Measurements from ENCODE around the gene TAAR9. TPM values are rescaled to one million over a fixed set of nuclear protein-coding genes. Genes with fewer than 3 reads are reported as not detected.

The TAAR9 gene
- total RNA-seq, 1 experiment from 2014 or later: not detected

DNA sequence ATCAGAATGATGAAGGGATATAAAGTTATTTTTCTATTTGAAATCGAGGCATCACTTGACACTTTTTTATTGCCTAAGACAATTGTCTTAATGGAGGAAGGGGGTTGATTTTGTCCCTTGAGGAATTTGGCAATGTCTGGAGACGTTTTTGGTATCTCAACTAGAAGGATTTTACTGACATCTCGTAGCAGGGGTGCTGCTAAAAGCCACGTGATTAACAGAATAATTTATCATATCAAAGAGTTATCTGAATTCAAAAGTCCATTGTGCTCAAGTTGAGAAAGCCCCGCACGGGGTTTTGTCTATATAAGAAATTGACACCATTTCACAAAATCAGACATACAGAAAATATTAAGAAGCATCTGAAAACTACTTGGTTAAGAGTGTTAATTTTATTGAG is 30.5 kb downstream of the TAAR9 start:
- no peak for DNase-seq (ENCODE audit: low spot score)
- in situ Hi-C loops (cut with HindIII; ENCODE audit: low sequenced_read_pairs): no loop called here

DNA sequence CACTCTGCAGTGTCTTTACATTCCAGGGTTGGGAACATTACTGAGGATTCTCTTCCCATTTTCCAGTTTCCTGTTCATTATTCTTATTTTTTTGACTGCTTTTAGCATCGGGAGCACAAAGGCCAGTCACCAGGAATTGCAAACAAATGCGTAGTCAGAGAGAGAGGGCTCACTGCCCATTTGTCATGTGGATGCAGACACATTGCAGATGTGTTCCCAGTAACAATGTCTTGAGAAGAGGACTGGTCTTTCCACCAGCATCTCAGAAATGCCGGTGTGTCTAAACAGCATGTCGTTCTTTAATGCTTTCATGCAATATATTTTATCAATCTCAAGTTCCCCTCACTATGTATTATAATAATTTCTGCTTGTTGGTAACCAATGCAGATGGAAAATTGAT is 31.1 kb downstream of the TAAR9 start:
- DNase-seq (ENCODE audit: low spot score): no peak
- in situ Hi-C loops (cut with HindIII; ENCODE audit: low sequenced_read_pairs): no loop called here

DNA sequence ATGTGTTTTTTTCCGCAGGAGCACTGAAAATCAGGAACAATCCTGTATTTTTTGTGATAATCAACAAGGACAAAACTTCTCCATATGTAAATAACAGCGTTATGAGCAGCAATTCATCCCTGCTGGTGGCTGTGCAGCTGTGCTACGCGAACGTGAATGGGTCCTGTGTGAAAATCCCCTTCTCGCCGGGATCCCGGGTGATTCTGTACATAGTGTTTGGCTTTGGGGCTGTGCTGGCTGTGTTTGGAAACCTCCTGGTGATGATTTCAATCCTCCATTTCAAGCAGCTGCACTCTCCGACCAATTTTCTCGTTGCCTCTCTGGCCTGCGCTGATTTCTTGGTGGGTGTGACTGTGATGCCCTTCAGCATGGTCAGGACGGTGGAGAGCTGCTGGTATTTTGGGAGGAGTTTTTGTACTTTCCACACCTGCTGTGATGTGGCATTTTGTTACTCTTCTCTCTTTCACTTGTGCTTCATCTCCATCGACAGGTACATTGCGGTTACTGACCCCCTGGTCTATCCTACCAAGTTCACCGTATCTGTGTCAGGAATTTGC is 32.2 kb downstream of the TAAR9 start, which contains the start of gene TAAR6:
Gene TAAR6, plus strand, starts transcription at position 102 of the 557 bp plus-strand sequence. Its CDS starts 0 bp downstream, at position 102.
- in situ Hi-C loops (cut with HindIII; ENCODE audit: low sequenced_read_pairs): no loop called here
- DNase-seq (ENCODE audit: low spot score): no peak

DNA sequence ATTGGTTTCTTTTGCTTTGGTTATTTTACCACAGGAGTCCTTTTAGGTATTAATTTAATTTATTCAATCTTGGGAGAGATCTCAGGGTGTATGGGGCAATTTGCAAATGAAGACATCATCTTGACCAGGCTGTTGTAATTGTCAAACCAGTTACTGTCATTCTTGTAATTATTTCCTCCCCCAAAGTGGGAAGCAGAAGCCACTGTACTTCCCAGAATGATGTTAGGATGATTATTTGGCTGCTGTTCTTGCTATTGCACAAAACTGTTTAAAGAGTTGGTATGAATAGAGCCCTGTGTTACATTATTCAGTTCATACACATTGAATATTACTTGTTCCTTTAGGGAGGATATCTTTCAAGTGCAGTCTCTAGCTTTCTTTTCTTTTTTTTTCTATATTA is 33.7 kb downstream of the TAAR9 start:
- in situ Hi-C loops (cut with HindIII; ENCODE audit: low sequenced_read_pairs): no loop called here
- no peak for DNase-seq (ENCODE audit: low spot score)

DNA sequence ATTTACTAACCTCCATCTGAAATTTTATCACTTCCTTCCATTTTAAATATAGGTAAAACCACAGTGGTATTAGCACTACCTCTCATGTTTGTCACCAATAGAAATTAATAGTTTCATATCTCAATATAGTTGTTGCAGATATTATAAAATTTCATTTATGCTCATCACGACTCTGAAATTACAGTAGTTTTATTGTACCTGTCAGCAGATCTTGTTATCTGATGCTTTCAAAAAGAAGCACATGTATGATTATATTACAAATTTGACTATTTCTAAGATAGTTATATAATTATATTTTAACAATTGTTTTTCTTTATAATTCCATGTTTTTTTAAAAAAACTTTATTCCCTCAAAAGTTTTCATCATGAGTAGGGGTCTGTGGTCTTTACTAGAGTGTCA is 46.6 kb downstream of the TAAR9 start:
- in situ Hi-C loops (cut with HindIII; ENCODE audit: low sequenced_read_pairs): no loop called here
- DNase-seq (ENCODE audit: low spot score): no peak

DNA sequence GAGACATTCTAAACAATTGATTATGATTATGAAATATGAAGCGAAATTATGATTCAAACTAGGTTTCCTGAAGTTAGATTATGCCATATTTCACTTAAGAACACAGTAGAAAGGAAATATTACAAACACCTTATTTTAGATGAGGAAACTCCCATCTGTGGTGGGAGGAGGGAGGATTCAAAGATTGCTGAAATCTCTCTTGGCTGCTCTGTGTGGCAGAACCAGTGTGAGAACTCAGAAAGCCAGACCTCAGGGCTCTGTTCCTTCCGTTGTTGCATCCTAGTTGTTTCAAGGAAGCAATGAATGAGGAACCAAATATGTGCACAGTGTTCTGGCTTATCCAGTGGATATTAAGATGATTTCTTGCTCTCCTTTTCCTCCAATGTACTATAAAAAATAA is 49.3 kb downstream of the TAAR9 start:
- in situ Hi-C loops (cut with HindIII; ENCODE audit: low sequenced_read_pairs): no loop called here

More for the DNA sequence above, 49.3 kb downstream of the TAAR9 start:
- DNase-seq (ENCODE audit: low spot score): no peak

Other genes starting within 250 kb of the TAAR9 start
- gene MOXD1, start 136.8 kb upstream of the TAAR9 start, total RNA-seq (2014; rRNA removed; shearing (Covaris generic)): not detected in 2 replicates
- gene STX7, start 25.2 kb upstream of the TAAR9 start, total RNA-seq (2014; rRNA removed; shearing (Covaris generic)): 1.4 and 3.5 TPM in 2 replicates
- not detected in 2 replicates for gene TAAR8, start 14.4 kb downstream of the TAAR9 start, total RNA-seq (2014; rRNA removed; shearing (Covaris generic))
- gene TAAR6, start 32.0 kb downstream of the TAAR9 start, total RNA-seq (2014; rRNA removed; shearing (Covaris generic)): not detected in 2 replicates
- gene TAAR5, start 51.5 kb downstream of the TAAR9 start, total RNA-seq (2014; rRNA removed; shearing (Covaris generic)): not detected in 2 replicates
- gene TAAR2, start 86.0 kb downstream of the TAAR9 start, total RNA-seq (2014; rRNA removed; shearing (Covaris generic)): not detected in 2 replicates
- not detected in 2 replicates for gene TAAR1, start 120.9 kb downstream of the TAAR9 start, total RNA-seq (2014; rRNA removed; shearing (Covaris generic))
- not detected in 2 replicates for gene VNN1, start 175.8 kb downstream of the TAAR9 start, total RNA-seq (2014; rRNA removed; shearing (Covaris generic))
- not detected in 2 replicates for gene VNN2, start 219.6 kb downstream of the TAAR9 start, total RNA-seq (2014; rRNA removed; shearing (Covaris generic))

Data from G401 (cell line).